Bronchial epithelial cell (primary cell): ENCODE data around the gene PRELID3B. TPM values are rescaled to one million over a fixed set of nuclear protein-coding genes. Genes with fewer than 3 reads are reported as not detected.

Source experiments
- DNase-seq: peaks from one replicate; pipeline ENCODE4 v3.0.0-alpha.2; 2010; ENCODE audit warnings: low read depth
- FAIRE-seq: peaks from 2 replicates; lab custom pipeline; 2011; peaks lifted over from hg19 to GRCh38; lab: Jason Lieb, UNC
- H3K27me3 ChIP-seq: 2 replicates; pipeline ENCODE4 v1.5.1; 2011; ENCODE audit warnings: low read length; ENCODE audit not compliant: control insufficient read depth, insufficient read depth
- H3K36me3 ChIP-seq: 2 replicates; pipeline ENCODE4 v1.5.1; 2011; ENCODE audit warnings: low read length; ENCODE audit not compliant: control insufficient read depth, insufficient read depth
- H3K4me3 ChIP-seq: 2 replicates; pipeline ENCODE4 v1.5.1; 2011; ENCODE audit warnings: mild to moderate bottlenecking, low read depth, low read length, control low read depth
- total RNA-seq: library from RNA; depleted of rRNA; stranded (reverse); fragments of >200 nt; gene quantifications from 2 replicates; pipeline ENCODE4 v1.2.1, GENCODE V29; 2014
- TF ChIP-seq, protein P1 (sequence below): IDR thresholded peaks from 2 replicates; pipeline ENCODE4 v1.5.1; 2011; ENCODE audit warnings: mild to moderate bottlenecking, moderate library complexity, low read length, control low read depth, inconsistent platforms; ENCODE audit not compliant: insufficient read depth, severe bottlenecking

Gene PRELID3B
- total RNA-seq, 1 donor from 2014 or later: 160 TPM

DNA sequence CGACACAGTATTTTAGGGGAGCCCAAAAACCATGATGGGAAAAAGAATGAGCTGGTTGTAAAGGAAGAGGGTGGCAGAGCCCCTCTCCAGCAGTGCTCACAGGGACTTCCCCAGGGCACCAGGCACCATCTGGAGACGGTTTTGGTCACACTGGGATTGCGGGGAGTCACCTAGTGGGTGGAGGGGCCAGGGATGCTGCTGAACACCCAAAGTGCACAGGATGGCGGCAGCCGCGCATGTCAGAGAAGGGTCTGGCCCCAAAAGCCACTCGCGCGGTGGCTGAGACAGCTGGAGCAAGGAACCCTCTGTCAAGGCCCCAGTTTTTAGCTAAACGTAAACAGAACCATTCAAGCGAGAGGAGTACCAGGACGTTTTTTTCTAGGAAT, 46.4 kb downstream of the PRELID3B start:
- peaks cover 31% of the 10 kb centered on the region for H3K36me3 ChIP-seq
- TF ChIP-seq, protein P1, sequence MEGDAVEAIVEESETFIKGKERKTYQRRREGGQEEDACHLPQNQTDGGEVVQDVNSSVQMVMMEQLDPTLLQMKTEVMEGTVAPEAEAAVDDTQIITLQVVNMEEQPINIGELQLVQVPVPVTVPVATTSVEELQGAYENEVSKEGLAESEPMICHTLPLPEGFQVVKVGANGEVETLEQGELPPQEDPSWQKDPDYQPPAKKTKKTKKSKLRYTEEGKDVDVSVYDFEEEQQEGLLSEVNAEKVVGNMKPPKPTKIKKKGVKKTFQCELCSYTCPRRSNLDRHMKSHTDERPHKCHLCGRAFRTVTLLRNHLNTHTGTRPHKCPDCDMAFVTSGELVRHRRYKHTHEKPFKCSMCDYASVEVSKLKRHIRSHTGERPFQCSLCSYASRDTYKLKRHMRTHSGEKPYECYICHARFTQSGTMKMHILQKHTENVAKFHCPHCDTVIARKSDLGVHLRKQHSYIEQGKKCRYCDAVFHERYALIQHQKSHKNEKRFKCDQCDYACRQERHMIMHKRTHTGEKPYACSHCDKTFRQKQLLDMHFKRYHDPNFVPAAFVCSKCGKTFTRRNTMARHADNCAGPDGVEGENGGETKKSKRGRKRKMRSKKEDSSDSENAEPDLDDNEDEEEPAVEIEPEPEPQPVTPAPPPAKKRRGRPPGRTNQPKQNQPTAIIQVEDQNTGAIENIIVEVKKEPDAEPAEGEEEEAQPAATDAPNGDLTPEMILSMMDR: no peak
- FAIRE-seq: no peak

DNA sequence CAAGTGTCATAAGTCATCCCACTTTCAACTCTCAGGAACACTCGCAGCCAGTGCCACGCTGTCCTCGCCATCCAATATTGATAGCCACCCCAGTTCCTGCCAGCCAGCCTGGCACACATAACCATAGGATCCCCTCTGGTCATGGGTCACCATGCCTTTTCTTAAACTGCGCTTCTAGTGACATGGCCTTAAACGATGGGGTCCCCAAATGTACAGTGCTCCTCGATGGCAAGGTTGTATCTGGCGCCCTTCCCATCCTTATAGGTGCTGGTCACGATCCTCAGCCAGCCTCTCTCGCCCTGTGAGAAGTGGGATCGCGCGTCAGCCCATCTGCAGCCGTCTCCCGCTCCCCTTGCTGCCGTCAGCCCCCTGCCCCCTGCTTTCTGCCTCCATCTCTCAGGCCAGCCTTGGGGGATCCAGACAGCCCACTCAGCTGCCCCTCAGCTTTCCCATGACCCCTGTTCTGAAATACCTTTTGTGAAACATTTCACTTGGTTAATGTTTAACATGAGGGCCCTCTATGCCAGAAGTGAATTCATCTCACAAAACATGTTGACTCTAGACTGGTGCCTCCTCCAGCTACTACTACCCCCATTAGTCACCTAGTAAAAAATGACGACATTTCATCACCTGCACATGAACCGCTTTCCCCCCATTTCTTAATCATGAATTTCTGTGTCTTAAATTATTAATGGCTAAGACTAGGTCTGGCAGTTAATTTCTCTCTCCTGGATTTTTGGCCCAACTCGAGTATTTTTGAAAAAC, 46.9 kb downstream of the PRELID3B start:
- Histone ChIP-seq H3K27me3 (no peaks in the 10 kb centered on the region), H3K36me3 (peaks cover 35% of the 10 kb centered on the region), H3K4me3 (no peak overlapping the region)
- TF ChIP-seq, protein P1: no peak
- FAIRE-seq (no peak), DNase-seq (peak; percentile 53)

More for the DNA sequence above, 46.4 kb downstream of the PRELID3B start:
- Histone ChIP-seq H3K27me3 (no peaks in the 10 kb centered on the region), H3K4me3 (no peak overlapping the region)
- DNase-seq: no peak

GRCh38 chr20:58994390-58995159, 48.0 kb downstream of the PRELID3B start:
- no peak for FAIRE-seq
- no peak for DNase-seq
- H3K36me3 ChIP-seq: peaks cover 33% of the 10 kb centered on the region

GRCh38 chr20:58993332-58994248, 49.0 kb downstream of the PRELID3B start:
- no peak for DNase-seq
- Histone ChIP-seq H3K4me3 (no peak overlapping the region), H3K36me3 (peaks cover 38% of the 10 kb centered on the region), H3K27me3 (no peaks in the 10 kb centered on the region)
- TF ChIP-seq, protein P1: no peak
- no peak for FAIRE-seq

More at GRCh38 chr20:58994390-58995159, 48.0 kb downstream of the PRELID3B start:
- TF ChIP-seq, protein P1: no peak
- H3K4me3 ChIP-seq: no peak overlapping the region
- H3K27me3 ChIP-seq: no peaks in the 10 kb centered on the region

- Histone ChIP-seq H3K36me3 (peaks cover 42% of the 10 kb centered on the region), H3K27me3 (no peaks in the 10 kb centered on the region), H3K4me3 (no peak overlapping the region)
- TF ChIP-seq, protein P1: no peak
- FAIRE-seq (no peak), DNase-seq (no peak)
Measured at GRCh38 chr20:58992911-58993310, 49.7 kb downstream of the PRELID3B start.
